ENCODE results near the gene CDC20.

The CDC20 gene

DNA sequence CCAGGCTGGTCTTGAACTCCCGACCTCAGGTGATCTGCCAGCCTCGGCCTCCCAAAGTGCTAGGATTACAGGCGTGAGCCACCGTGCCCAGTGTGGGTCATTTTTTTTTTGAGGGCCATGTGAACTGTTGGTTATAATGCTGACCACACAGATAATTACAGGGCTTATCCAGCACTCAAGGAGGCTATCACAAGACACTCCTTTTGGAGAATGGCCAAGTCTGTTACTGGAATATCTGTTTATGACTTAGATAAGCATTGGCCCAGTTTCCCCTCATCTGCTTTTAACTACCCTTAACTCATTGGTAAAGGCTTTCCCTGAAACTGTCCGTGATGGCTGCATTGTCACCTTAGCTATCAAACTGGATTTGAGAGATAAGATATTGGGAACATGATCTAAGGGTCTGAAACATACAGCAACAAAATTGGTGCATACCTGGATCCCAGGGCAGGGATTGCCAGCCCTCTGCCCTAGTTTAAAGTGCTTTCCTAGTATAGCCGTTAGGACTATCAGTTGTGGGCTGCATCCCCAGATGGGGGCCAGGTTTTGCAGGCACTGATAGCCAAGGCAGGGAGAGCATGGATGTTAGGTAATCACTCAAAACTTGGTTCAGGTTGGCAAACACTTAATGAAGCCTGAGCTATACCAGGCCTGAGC, 46.6 kb downstream of the CDC20 start:
- no peak for DNase-seq (ENCODE audit: insufficient read length, low spot score)
- TF ChIP-seq, protein P1, sequence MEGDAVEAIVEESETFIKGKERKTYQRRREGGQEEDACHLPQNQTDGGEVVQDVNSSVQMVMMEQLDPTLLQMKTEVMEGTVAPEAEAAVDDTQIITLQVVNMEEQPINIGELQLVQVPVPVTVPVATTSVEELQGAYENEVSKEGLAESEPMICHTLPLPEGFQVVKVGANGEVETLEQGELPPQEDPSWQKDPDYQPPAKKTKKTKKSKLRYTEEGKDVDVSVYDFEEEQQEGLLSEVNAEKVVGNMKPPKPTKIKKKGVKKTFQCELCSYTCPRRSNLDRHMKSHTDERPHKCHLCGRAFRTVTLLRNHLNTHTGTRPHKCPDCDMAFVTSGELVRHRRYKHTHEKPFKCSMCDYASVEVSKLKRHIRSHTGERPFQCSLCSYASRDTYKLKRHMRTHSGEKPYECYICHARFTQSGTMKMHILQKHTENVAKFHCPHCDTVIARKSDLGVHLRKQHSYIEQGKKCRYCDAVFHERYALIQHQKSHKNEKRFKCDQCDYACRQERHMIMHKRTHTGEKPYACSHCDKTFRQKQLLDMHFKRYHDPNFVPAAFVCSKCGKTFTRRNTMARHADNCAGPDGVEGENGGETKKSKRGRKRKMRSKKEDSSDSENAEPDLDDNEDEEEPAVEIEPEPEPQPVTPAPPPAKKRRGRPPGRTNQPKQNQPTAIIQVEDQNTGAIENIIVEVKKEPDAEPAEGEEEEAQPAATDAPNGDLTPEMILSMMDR (IDR thresholded peaks at IDR 0.05; ENCODE audit: insufficient read depth, missing control alignments): no peak
- FAIRE-seq: no peak

DNA sequence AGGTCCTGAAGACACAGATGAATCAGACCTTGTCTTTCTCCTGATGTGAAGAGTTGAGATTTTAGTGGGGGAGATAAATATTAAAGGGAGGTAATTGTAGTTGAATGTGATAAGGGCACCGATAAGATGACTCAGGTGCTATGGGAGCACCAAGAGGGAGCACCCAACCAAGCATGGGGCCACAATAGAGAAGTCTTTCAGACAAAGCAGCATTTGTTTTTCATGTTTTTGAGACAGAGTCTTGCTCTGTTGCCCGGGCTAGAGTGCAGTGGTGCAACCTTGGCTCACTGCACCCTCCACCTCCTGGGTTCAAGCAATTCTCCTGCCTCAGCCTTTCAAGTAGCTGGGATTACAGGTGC, 47.1 kb downstream of the CDC20 start:
- DNase-seq (ENCODE audit: insufficient read length, low spot score): no peak
- TF ChIP-seq, protein P1 (IDR thresholded peaks at IDR 0.05; ENCODE audit: insufficient read depth, missing control alignments): no peak
- no peak for FAIRE-seq

DNA sequence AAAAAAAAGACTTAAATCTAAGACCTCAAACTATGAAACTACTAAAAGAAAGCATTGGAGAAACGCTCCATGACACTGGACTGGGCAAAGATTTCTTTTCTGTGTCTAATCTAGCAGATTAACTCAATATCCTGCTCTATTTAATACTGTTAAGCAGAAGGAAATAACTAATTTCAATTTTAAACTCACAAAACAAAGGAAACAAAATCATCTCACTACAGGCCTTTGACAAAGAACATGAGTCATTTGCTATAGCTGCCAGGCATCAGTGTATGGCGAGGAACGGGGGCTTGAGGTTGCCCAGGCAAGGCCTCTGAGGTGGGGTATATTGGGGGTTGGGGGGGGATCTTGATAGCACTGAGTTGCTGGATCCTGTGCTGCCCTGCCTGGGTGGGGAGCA, 51.8 kb downstream of the CDC20 start:
- DNase-seq (ENCODE audit: insufficient read length, low spot score) (no peak), FAIRE-seq (no peak)
- TF ChIP-seq, protein P1 (IDR thresholded peaks at IDR 0.05; ENCODE audit: insufficient read depth, missing control alignments): no peak

All from D721Med (cell line).